ENCODE results near the gene PLIN4. TPM values are rescaled to one million over a fixed set of nuclear protein-coding genes. Genes with fewer than 3 reads are reported as not detected.

The PLIN4 gene
- total and polyA plus RNA-seq, 10 of the 15 experiments (the other 5 are each of a cell fraction or from before 2014, with no cell fraction given): 0.01 to 0.11 (median 0.05) TPM; not detected in 2

DNA sequence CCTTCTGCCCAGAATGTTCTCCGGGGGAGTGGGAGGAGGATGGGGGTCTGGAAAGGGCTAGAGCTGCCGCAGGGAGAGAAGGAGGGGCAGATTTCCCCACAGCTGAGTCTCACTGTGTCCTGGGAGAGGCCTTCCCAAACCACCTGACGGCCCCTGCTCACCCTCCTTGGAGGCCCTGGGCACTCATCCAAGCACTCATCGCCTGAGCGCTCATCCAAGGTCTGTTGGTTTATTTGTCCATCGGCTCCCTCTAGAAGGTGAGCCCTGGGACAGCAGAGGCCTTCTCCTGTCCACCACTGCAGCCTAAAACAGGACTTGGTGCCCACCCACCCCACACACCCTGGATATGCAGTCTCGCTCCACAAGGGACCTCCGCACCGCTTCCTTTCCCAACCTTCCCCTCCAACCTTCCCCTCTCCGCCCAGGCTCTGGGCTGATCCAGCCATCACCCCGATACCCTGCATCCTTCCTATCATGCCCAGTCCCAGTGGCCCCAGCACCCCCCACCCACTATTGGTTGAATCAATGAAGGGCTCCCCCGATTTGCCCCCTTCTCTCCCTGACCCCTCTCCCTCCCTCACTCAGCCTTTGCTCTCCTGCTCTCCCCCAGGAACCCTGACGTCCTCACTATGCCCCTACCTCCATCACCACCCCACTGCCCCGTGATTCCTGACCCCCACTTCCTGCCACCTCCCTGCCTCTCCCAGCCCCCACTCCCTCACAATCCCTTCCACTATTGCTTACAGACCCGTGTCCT, 62.4 kb downstream of the PLIN4 start (continued):
- TF ChIP-seq TCF12 (IDR thresholded peaks at IDR 0.05; ENCODE audit: low read depth, low read length) (no peak), POU2F2 (IDR thresholded peaks at IDR 0.05; ENCODE audit: borderline replicate concordance, low read depth, low read length) (no peak), ZNF207 (IDR thresholded peaks at IDR 0.05; ENCODE audit: borderline replicate concordance) (no peak), FOS (IDR thresholded peaks at IDR 0.05; ENCODE audit: borderline replicate concordance, extremely low read depth, insufficient read length) (no peak)
- TF ChIP-seq, protein P1, sequence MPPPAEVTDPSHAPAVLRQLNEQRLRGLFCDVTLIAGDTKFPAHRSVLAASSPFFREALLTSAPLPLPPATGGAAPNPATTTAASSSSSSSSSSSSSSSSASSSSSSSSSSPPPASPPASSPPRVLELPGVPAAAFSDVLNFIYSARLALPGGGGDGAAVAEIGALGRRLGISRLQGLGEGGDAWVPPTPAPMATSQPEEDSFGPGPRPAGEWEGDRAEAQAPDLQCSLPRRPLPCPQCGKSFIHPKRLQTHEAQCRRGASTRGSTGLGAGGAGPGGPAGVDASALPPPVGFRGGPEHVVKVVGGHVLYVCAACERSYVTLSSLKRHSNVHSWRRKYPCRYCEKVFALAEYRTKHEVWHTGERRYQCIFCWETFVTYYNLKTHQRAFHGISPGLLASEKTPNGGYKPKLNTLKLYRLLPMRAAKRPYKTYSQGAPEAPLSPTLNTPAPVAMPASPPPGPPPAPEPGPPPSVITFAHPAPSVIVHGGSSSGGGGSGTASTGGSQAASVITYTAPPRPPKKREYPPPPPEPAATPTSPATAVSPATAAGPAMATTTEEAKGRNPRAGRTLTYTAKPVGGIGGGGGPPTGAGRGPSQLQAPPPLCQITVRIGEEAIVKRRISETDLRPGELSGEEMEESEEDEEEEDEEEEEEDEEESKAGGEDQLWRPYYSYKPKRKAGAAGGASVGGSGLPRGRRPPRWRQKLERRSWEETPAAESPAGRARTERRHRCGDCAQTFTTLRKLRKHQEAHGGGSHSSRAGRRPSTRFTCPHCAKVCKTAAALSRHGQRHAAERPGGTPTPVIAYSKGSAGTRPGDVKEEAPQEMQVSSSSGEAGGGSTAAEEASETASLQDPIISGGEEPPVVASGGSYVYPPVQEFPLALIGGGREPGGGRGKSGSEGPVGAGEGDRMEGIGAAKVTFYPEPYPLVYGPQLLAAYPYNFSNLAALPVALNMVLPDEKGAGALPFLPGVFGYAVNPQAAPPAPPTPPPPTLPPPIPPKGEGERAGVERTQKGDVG (CRISPR knock-in tag; IDR thresholded peaks at IDR 0.05): no peak

DNA sequence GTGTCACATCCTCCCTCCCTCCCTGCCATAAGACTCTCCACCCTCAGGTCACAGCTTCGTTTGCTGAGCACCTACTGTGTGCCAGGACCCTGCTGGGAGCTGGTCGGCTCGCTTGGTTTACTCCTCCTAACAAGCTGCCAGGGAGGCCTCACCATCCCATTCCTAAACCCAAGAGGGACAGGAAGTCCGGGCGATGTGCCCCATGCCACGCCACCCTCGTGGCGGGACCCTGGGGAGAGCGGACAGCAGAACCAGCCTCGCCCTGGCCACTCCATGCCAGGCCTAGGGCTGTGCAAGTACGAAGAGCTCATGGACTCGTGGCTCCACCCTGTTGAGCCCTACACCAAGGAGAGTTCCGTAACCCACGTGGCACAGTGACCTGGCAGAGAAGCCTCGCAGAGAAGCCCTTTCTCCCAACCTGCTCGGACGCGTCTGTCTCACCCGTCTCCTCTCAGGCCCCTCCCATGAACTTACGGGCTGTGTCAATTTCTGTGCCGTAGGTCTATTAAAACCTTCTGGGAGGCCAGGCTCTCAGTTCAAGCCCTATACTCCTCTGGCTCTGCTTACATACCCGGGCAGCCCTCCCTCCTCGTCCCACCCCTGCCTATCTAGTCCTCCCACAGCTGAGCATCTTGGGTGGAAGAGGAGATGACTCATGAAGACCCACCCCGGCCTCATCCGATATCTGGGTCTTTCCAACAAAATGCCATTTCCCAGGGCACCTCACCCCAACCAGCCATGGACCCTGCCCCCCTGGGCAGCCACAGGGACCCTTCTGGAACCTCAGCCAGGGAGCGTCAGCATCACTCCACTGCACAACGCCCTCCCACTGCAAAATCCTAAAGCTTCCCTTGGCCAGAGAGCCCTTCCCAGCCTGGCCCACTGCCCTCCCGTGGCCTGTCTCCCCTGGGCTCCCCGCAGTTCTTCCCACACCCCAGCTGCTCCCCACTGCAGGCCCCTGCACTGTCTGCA, 63.3 kb downstream of the PLIN4 start:
- Histone ChIP-seq H4K20me1 (ENCODE audit: control insufficient read depth, insufficient read depth) (no peaks in the 10 kb centered on the region), H3K79me2 (ENCODE audit: control insufficient read depth, insufficient read depth, low read length) (peaks cover 5% of the 10 kb centered on the region), H3K9me3 (replicated peaks; ENCODE audit: control insufficient read depth, insufficient read depth, low read length) (no peaks in the 10 kb centered on the region), H3K36me3 (ENCODE audit: control insufficient read depth in 2 of 2, insufficient read depth in 2 of 2, low read length in 1 of 2) (peaks cover 3 to 8% of the 10 kb centered on the region in 2 experiments), H3K4me3 (no peak overlapping the region), H3K4me1 (ENCODE audit: control insufficient read depth, insufficient read depth, low read length) (no peaks in the 10 kb centered on the region), H3K9ac (ENCODE audit: control insufficient read depth, insufficient read depth, low read length) (no peak overlapping the region), H3K4me2 (ENCODE audit: control insufficient read depth, insufficient read depth) (no peak overlapping the region; the same call in 1 of the 2 replicates), H3K27ac (ENCODE audit: control insufficient read depth, insufficient read depth) (no peak overlapping the region), H3K27me3 (replicated peaks in 1 of 2; ENCODE audit: control insufficient read depth in 2 of 2, insufficient read depth in 2 of 2, low read length in 1 of 2) (no peaks in the 10 kb centered on the region), H2AFZ (ENCODE audit: control insufficient read depth, low read depth, low read length) (no peak overlapping the region)
- POLR2A ChIA-PET: no interaction called here
- CTCF ChIA-PET: interaction anchor here (1.7 kb wide), 1 partner anchor 20 kb away, joined by 4 read pairs; no protein-coding TSS in a partner anchor
- WGBS (ENCODE audit: insufficient coverage, insufficient replicate concordance, low lambda C conversion rate, missing lambda C conversion rate): 75% methylated on average over 29 of the region's 29 CpGs
- DNase-seq (ENCODE audit: low read depth, low spot score): no peak
- no peak for TF ChIP-seq YY1 (IDR thresholded peaks at IDR 0.05; ENCODE audit: low read depth, low read length)
- TF ChIP-seq SP1 (IDR thresholded peaks at IDR 0.05; ENCODE audit: low read depth, low read length): no peak
- TF ChIP-seq STAT1 (conservative IDR thresholded peaks at IDR 0.05): no peak
- TF ChIP-seq CHD2 (IDR thresholded peaks at IDR 0.05; ENCODE audit: borderline replicate concordance, low read depth, low read length): no peak
- TF ChIP-seq IKZF2 (IDR thresholded peaks at IDR 0.05): no peak
- TF ChIP-seq MTA2 (IDR thresholded peaks at IDR 0.05; ENCODE audit: low read depth): no peak
- no peak for TF ChIP-seq PAX5 (IDR thresholded peaks at IDR 0.05; ENCODE audit: borderline replicate concordance, low read depth, low read length)
- TF ChIP-seq NFIC (IDR thresholded peaks at IDR 0.05; ENCODE audit: low read depth, low read length): no peak
- no peak for FAIRE-seq
- ATAC-seq: no peak
- BruUV-seq (replicated peaks): TSS peak; percentile 59
- in situ Hi-C loops (cut with MboI): no loop called here
- SMC1A ChIA-PET (ENCODE audit: uncharacterized antibody, unreplicated experiment): interaction anchor here (0.6 kb wide), 1 partner anchor 188 kb away, joined by 3 read pairs; no protein-coding TSS in a partner anchor
- RAD21 ChIA-PET (ENCODE audit: unreplicated experiment): no interaction called here
- intact Hi-C loops (cut with micrococcal nuclease; ENCODE audit: unreplicated experiment): no loop called here
